Muscle layer of colon (tissue), 2 donors: ENCODE data around the gene MAP1LC3A.

ENCODE experiments used
- H3K27ac ChIP-seq: one replicate; pipeline ENCODE4 v1.7.0; 2013; ENCODE audit warnings: low read depth, mild to moderate bottlenecking, low read length, moderate library complexity
- H3K27me3 ChIP-seq, 2 donors: one replicate each; pipeline ENCODE4 v1.7.0; 2013; ENCODE audit warnings: low read length in 2 of 2, mild to moderate bottlenecking in 2 of 2; ENCODE audit not compliant: insufficient read depth in 2 of 2, control insufficient read depth in 1 of 2
- H3K36me3 ChIP-seq: one replicate; pipeline ENCODE4 v1.7.0; 2013; ENCODE audit warnings: mild to moderate bottlenecking, low read length; ENCODE audit not compliant: insufficient read depth
- H3K4me1 ChIP-seq: one replicate; pipeline ENCODE4 v1.7.0; 2013; ENCODE audit warnings: mild to moderate bottlenecking, low read length; ENCODE audit not compliant: insufficient read depth
- H3K4me3 ChIP-seq, 2 donors: one replicate each; pipeline ENCODE4 v1.7.0; 2013; ENCODE audit warnings: low read length in 2 of 2, low read depth in 1 of 2, mild to moderate bottlenecking in 1 of 2, moderate library complexity in 1 of 2
- H3K9ac ChIP-seq: one replicate; pipeline ENCODE4 v1.7.0; 2013; ENCODE audit warnings: low read length
- H3K9me3 ChIP-seq: one replicate; pipeline ENCODE4 v1.7.0; 2013; ENCODE audit warnings: mild to moderate bottlenecking, low read length
- donor health status: abdominal sarcoma.
- donor health status: Adenocarcinoma of cecum.

Gene MAP1LC3A

GRCh38 chr20:34557936-34558319 is 590 bp upstream of the MAP1LC3A start:
- no peaks in the 10 kb centered on the region for H3K9me3 ChIP-seq
- H3K9ac ChIP-seq, result peak overlapping the region; percentile 85
- no peaks in the 10 kb centered on the region for H3K36me3 ChIP-seq
- H3K4me1 ChIP-seq, result peaks cover 15% of the 10 kb centered on the region
- H3K4me3 ChIP-seq, result peak overlapping the region; percentile 73 to 81
- peak overlapping the region; percentile 91 for H3K27ac ChIP-seq
- no peaks in the 10 kb centered on the region for H3K27me3 ChIP-seq

- no peaks in the 10 kb centered on the region for H3K36me3 ChIP-seq
- H3K4me1 ChIP-seq, result peaks cover 12% of the 10 kb centered on the region
- no peaks in the 10 kb centered on the region for H3K27me3 ChIP-seq
- H3K27ac ChIP-seq, result peak overlapping the region; percentile 91
- H3K9ac ChIP-seq, result no peak overlapping the region
- no peaks in the 10 kb centered on the region for H3K9me3 ChIP-seq
- H3K4me3 ChIP-seq, result peak overlapping the region; percentile 16 to 38
Measured at GRCh38 chr20:34559311-34560140, 1.0 kb downstream of the MAP1LC3A start.

- no peak overlapping the region for H3K9ac ChIP-seq
- no peaks in the 10 kb centered on the region for H3K27me3 ChIP-seq
- no peaks in the 10 kb centered on the region for H3K9me3 ChIP-seq
- no peaks in the 10 kb centered on the region for H3K36me3 ChIP-seq
- H3K4me1 ChIP-seq, result peaks cover 12% of the 10 kb centered on the region
- H3K4me3 ChIP-seq, result no peak overlapping the region
- no peak overlapping the region for H3K27ac ChIP-seq
Measured at GRCh38 chr20:34560141-34560523, 1.6 kb downstream of the MAP1LC3A start.

- Histone ChIP-seq H3K9me3 (no peaks in the 10 kb centered on the region), H3K27me3 (no peaks in the 10 kb centered on the region), H3K9ac (no peak overlapping the region), H3K27ac (no peak overlapping the region), H3K36me3 (no peaks in the 10 kb centered on the region), H3K4me1 (peaks cover 12% of the 10 kb centered on the region), H3K4me3 (no peak overlapping the region)
Measured at GRCh38 chr20:34560614-34561013, 2.1 kb downstream of the MAP1LC3A start.

- no peaks in the 10 kb centered on the region for H3K27me3 ChIP-seq
- H3K9ac ChIP-seq, result no peak overlapping the region
- H3K27ac ChIP-seq, result no peak overlapping the region
Measured at GRCh38 chr20:34561661-34562060, 3.1 kb downstream of the MAP1LC3A start.

GRCh38 chr20:34562641-34563040 is 4.1 kb downstream of the MAP1LC3A start:
- Histone ChIP-seq H3K9me3 (no peaks in the 10 kb centered on the region), H3K36me3 (no peaks in the 10 kb centered on the region), H3K4me3 (no peak overlapping the region), H3K4me1 (peaks cover 9% of the 10 kb centered on the region), H3K9ac (no peak overlapping the region), H3K27me3 (no peaks in the 10 kb centered on the region), H3K27ac (no peak overlapping the region)

More at GRCh38 chr20:34561661-34562060, 3.1 kb downstream of the MAP1LC3A start:
- peaks cover 12% of the 10 kb centered on the region for H3K4me1 ChIP-seq
- H3K9me3 ChIP-seq, result no peaks in the 10 kb centered on the region
- H3K36me3 ChIP-seq, result no peaks in the 10 kb centered on the region
- H3K4me3 ChIP-seq, result no peak overlapping the region

- H3K36me3 ChIP-seq, result no peaks in the 10 kb centered on the region
- H3K9me3 ChIP-seq, result no peaks in the 10 kb centered on the region
- H3K27me3 ChIP-seq, result no peaks in the 10 kb centered on the region
- H3K4me1 ChIP-seq, result no peaks in the 10 kb centered on the region
- no peak overlapping the region for H3K4me3 ChIP-seq
- H3K9ac ChIP-seq, result no peak overlapping the region
- H3K27ac ChIP-seq, result no peak overlapping the region
Measured at GRCh38 chr20:34564833-34565232, 6.3 kb downstream of the MAP1LC3A start.

GRCh38 chr20:34566978-34567891 is 8.7 kb downstream of the MAP1LC3A start:
- H3K4me3 ChIP-seq, result no peak overlapping the region
- H3K4me1 ChIP-seq, result no peaks in the 10 kb centered on the region
- no peak overlapping the region for H3K9ac ChIP-seq
- H3K9me3 ChIP-seq, result no peaks in the 10 kb centered on the region
- H3K27ac ChIP-seq, result no peak overlapping the region
- peaks cover 5% of the 10 kb centered on the region for H3K36me3 ChIP-seq
- H3K27me3 ChIP-seq, result no peaks in the 10 kb centered on the region

- H3K36me3 ChIP-seq, result peaks cover 6% of the 10 kb centered on the region
- no peak overlapping the region for H3K4me3 ChIP-seq
- H3K9me3 ChIP-seq, result no peaks in the 10 kb centered on the region
- H3K27me3 ChIP-seq, result no peaks in the 10 kb centered on the region
- H3K9ac ChIP-seq, result no peak overlapping the region
- no peak overlapping the region for H3K27ac ChIP-seq
- H3K4me1 ChIP-seq, result no peaks in the 10 kb centered on the region
Measured at GRCh38 chr20:34567892-34568865, 9.7 kb downstream of the MAP1LC3A start.

- Histone ChIP-seq H3K36me3 (peaks cover 12% of the 10 kb centered on the region), H3K27me3 (no peaks in the 10 kb centered on the region)
Measured at GRCh38 chr20:34569598-34569997, 11.1 kb downstream of the MAP1LC3A start.

More at GRCh38 chr20:34569598-34569997, 11.1 kb downstream of the MAP1LC3A start:
- Histone ChIP-seq H3K4me1 (no peaks in the 10 kb centered on the region), H3K27ac (no peak overlapping the region), H3K4me3 (no peak overlapping the region), H3K9me3 (no peaks in the 10 kb centered on the region), H3K9ac (no peak overlapping the region)
